Activated naive CD8-positive, alpha-beta T cell treated with anti-CD3 and anti-CD28 coated beads for 36 hours (primary cell): ENCODE measurements around the gene PIK3R1. TPM values are rescaled to one million over a fixed set of nuclear protein-coding genes. Genes with fewer than 3 reads are reported as not detected.

Experiments used
- DNase-seq: peaks from one replicate; pipeline ENCODE4 v3.0.0; 2021
- H3K27ac Mint-ChIP-seq: one replicate; pipeline ENCODE4 v1.8.0; 2022; ENCODE audit warnings: mild to moderate bottlenecking, moderate library complexity, mixed read lengths
- H3K27me3 Mint-ChIP-seq: one replicate; pipeline ENCODE4 v1.8.0; 2022; ENCODE audit warnings: mild to moderate bottlenecking, mixed read lengths
- H3K36me3 Mint-ChIP-seq: one replicate; pipeline ENCODE4 v1.8.0; 2021; ENCODE audit warnings: mild to moderate bottlenecking, mixed read lengths
- H3K4me1 Mint-ChIP-seq: one replicate; pipeline ENCODE4 v1.8.0; 2021; ENCODE audit warnings: mixed read lengths
- H3K4me3 Mint-ChIP-seq: one replicate; pipeline ENCODE4 v1.8.0; 2022; ENCODE audit warnings: mild to moderate bottlenecking, moderate library complexity, mixed read lengths
- H3K9me3 Mint-ChIP-seq: one replicate; pipeline ENCODE4 v1.8.0; 2022; ENCODE audit warnings: mixed read lengths
- total RNA-seq, 2 experiments: library from RNA; stranded (reverse); gene quantifications; one replicate each; pipeline ENCODE4 v1.2.3, GENCODE V29; 2021

PIK3R1 gene
- total RNA-seq, 2 experiments from 2014 or later = 39.7 to 41.6 TPM

DNA sequence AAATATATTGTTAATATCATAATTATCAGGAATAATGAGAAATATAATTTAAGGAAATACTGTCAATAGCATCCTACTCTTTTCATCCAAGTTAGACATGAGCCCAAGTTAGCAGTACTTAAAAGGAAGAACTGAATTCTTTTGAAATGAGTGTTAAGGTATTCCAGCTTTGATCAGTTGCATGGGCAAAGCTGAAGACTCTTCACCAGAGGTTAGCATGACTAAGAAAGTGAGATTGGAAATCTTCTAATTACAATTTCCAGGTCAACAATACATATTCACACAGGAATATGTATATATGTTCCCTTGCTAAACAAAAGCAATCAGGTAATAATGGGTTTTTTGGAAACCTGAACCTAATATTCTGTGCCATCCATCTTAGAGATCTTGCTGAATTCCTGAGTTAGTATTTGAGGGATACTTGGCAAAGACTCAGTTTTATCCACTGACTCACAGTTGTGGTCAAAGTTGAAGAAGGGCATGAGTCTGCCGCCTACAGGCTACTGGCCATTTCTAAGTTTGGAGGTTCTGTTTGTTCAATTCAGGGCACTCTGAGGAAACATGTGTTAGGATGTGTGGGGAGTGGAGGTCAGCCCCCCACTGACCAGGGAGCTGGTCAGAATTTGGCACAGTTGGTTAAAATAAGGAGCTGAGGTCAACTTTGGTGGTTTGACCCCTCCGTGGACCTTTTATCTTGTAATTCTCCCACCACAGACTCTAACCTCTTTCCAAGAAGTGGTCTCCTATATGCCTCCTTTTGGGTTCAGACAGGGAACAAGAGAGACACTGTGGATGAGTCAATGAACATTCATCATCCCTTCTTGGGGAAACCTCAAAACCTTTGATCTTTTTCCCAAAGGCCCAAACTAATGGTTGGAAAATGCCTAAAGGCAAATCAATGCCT lies 118.3 kb downstream of the PIK3R1 start:
- no peaks in the 10 kb centered on the region for H3K27me3 Mint-ChIP-seq
- H3K4me1 Mint-ChIP-seq = peaks cover 3% of the 10 kb centered on the region
- H3K4me3 Mint-ChIP-seq = no peak overlapping the region
- no peak overlapping the region for H3K27ac Mint-ChIP-seq
- no peak for DNase-seq
- H3K36me3 Mint-ChIP-seq = no peaks in the 10 kb centered on the region
- H3K9me3 Mint-ChIP-seq = no peaks in the 10 kb centered on the region

DNA sequence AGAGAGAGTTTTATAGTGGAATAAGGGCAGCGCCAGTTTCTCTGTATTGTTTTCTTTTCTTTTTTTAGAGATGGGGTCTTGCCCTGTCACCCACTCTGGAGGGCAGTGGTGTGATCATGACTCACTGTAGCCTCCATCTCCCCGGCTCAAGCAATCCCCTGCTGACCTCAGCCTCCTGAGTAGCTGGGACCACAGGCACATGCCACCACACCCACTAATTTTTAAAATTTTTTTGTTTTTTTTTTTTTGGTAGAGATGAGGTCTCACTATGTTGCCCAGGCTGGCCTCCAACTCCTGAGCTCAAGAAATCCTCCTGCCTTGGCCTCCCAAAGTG lies 119.0 kb downstream of the PIK3R1 start:
- no peaks in the 10 kb centered on the region for H3K9me3 Mint-ChIP-seq
- H3K27ac Mint-ChIP-seq = no peak overlapping the region
- H3K4me3 Mint-ChIP-seq = no peak overlapping the region
- H3K27me3 Mint-ChIP-seq = no peaks in the 10 kb centered on the region
- DNase-seq = no peak
- peaks cover 3% of the 10 kb centered on the region for H3K4me1 Mint-ChIP-seq
- no peaks in the 10 kb centered on the region for H3K36me3 Mint-ChIP-seq

GRCh38 chr5:68335075-68335474 lies 119.5 kb downstream of the PIK3R1 start:
- no peak for DNase-seq
- Mint-ChIP-seq H3K27me3 (no peaks in the 10 kb centered on the region), H3K36me3 (no peaks in the 10 kb centered on the region), H3K27ac (no peak overlapping the region), H3K4me3 (no peak overlapping the region), H3K4me1 (peaks cover 3% of the 10 kb centered on the region), H3K9me3 (no peaks in the 10 kb centered on the region)

- Mint-ChIP-seq H3K27ac (no peak overlapping the region), H3K36me3 (no peaks in the 10 kb centered on the region), H3K27me3 (no peaks in the 10 kb centered on the region), H3K4me1 (peaks cover 1% of the 10 kb centered on the region), H3K9me3 (no peaks in the 10 kb centered on the region), H3K4me3 (no peak overlapping the region)
- no peak for DNase-seq
Observed at GRCh38 chr5:68336200-68336599, 120.6 kb downstream of the PIK3R1 start.

DNA sequence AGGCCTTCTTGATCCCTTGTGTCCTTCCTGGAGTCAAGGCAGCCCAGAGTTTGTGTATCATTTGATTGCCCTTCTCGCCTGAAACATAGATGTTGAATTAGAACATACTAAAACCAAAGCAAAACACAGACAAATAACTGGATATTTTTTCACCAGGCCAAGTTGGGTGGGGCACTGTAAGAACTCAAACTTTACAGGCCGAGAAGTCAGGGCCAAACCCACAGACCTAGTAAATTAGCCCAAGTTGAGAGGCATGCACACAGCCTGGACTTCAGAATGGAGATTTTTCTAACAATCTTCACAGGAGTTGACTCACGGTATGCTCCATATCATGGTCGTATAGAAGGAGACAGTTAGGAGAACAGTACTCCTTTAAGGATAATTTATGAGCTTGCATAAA lies 121.7 kb downstream of the PIK3R1 start:
- no peak overlapping the region for H3K27ac Mint-ChIP-seq
- H3K27me3 Mint-ChIP-seq = no peaks in the 10 kb centered on the region
- no peak for DNase-seq
- peaks cover under 1% of the 10 kb centered on the region for H3K4me1 Mint-ChIP-seq
- no peaks in the 10 kb centered on the region for H3K36me3 Mint-ChIP-seq
- no peaks in the 10 kb centered on the region for H3K9me3 Mint-ChIP-seq
- no peak overlapping the region for H3K4me3 Mint-ChIP-seq

DNA sequence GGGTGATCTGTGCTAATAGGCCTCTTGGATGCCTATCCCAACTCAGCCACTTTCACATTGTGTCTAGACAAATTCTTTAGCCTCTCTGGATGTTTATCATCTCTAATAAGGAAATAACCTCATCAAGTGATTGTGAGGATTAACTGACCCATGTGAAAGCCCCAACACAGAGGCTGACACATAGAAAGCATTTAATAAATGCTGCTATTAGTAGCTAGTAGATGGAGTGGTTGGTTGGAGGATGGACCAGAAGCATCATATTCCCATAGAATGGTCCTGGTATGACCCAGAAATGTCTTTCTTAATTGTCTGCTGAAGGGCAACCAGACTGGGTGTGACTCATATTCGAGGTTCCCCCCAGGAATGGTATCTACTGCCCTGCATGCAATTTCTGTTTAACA lies 124.4 kb downstream of the PIK3R1 start:
- Mint-ChIP-seq H3K27ac (no peak overlapping the region), H3K4me3 (no peak overlapping the region), H3K36me3 (no peaks in the 10 kb centered on the region), H3K27me3 (no peaks in the 10 kb centered on the region), H3K9me3 (no peaks in the 10 kb centered on the region), H3K4me1 (peaks cover 24% of the 10 kb centered on the region)
- DNase-seq = no peak

- no peak for DNase-seq
- Mint-ChIP-seq H3K27me3 (no peaks in the 10 kb centered on the region), H3K36me3 (no peaks in the 10 kb centered on the region), H3K27ac (no peak overlapping the region), H3K9me3 (no peaks in the 10 kb centered on the region), H3K4me3 (no peak overlapping the region), H3K4me1 (peaks cover 29% of the 10 kb centered on the region)
Observed at GRCh38 chr5:68341006-68341405, 125.5 kb downstream of the PIK3R1 start.

DNA sequence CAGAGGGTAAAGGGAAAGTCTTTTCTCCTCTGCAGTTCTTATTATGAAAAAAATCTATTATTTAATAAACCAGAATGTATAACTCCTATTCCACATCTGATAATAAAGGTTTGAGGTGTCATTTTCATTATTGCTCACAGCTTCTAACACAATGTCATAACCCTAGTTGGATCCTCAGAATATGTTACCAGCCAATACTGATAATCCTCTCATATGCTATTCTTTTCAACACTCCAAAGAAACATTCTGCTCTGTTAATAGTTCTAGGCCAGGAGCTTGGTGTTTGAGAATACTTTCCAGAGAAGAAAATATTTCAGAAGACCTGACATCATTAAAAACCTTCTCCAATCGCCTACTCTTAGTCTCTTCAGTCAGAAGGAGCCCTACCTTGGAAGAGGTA lies 127.1 kb downstream of the PIK3R1 start:
- no peak for DNase-seq
- H3K27me3 Mint-ChIP-seq = no peaks in the 10 kb centered on the region
- no peak overlapping the region for H3K27ac Mint-ChIP-seq
- no peaks in the 10 kb centered on the region for H3K36me3 Mint-ChIP-seq
- H3K4me1 Mint-ChIP-seq = peaks cover 29% of the 10 kb centered on the region
- H3K4me3 Mint-ChIP-seq = no peak overlapping the region
- H3K9me3 Mint-ChIP-seq = peaks cover 6% of the 10 kb centered on the region

GRCh38 chr5:68343421-68343826 lies 127.9 kb downstream of the PIK3R1 start:
- peaks cover 29% of the 10 kb centered on the region for H3K4me1 Mint-ChIP-seq
- H3K36me3 Mint-ChIP-seq = no peaks in the 10 kb centered on the region
- H3K9me3 Mint-ChIP-seq = peaks cover 11% of the 10 kb centered on the region
- no peak overlapping the region for H3K4me3 Mint-ChIP-seq
- DNase-seq = peak; percentile 22
- H3K27ac Mint-ChIP-seq = no peak overlapping the region
- H3K27me3 Mint-ChIP-seq = no peaks in the 10 kb centered on the region

- H3K27me3 Mint-ChIP-seq = no peaks in the 10 kb centered on the region
- no peaks in the 10 kb centered on the region for H3K36me3 Mint-ChIP-seq
- H3K4me3 Mint-ChIP-seq = no peak overlapping the region
- peaks cover 11% of the 10 kb centered on the region for H3K9me3 Mint-ChIP-seq
- DNase-seq = peak; percentile 8
- peaks cover 29% of the 10 kb centered on the region for H3K4me1 Mint-ChIP-seq
- peak overlapping the region; percentile 27 for H3K27ac Mint-ChIP-seq
Observed at GRCh38 chr5:68344447-68345111, 129.0 kb downstream of the PIK3R1 start.

GRCh38 chr5:68345171-68345570 lies 129.6 kb downstream of the PIK3R1 start:
- no peak for DNase-seq
- Mint-ChIP-seq H3K27me3 (no peaks in the 10 kb centered on the region), H3K4me1 (peaks cover 29% of the 10 kb centered on the region), H3K4me3 (no peak overlapping the region), H3K9me3 (peaks cover 11% of the 10 kb centered on the region), H3K27ac (no peak overlapping the region), H3K36me3 (no peaks in the 10 kb centered on the region)

DNA sequence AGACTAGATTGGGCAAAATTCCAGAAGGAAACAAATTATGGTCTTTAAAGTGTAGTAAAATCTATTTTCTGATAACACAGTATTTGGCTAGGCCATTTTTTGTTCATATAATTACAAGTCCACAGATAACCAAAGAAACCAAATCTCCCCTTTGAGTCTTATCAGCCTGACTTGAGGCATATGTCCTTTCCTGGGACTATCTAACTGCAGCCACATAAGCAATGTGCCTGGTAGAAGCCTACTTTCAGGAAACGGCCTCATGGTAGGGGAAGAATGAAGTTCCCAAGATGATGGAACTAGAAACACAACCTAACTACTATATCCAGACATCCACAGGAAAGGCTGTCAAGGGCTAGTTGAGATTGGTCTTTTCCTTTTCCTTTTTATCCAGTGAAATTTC lies 130.0 kb downstream of the PIK3R1 start:
- Mint-ChIP-seq H3K36me3 (no peaks in the 10 kb centered on the region), H3K4me3 (no peak overlapping the region)

GRCh38 chr5:68347536-68347935 lies 132.0 kb downstream of the PIK3R1 start:
- Mint-ChIP-seq H3K27ac (no peak overlapping the region), H3K9me3 (peaks cover 11% of the 10 kb centered on the region), H3K36me3 (no peaks in the 10 kb centered on the region), H3K4me3 (no peak overlapping the region), H3K27me3 (no peaks in the 10 kb centered on the region), H3K4me1 (peaks cover 25% of the 10 kb centered on the region)
- no peak for DNase-seq

More for the DNA sequence above, 130.0 kb downstream of the PIK3R1 start:
- no peak for DNase-seq
- Mint-ChIP-seq H3K27me3 (no peaks in the 10 kb centered on the region), H3K27ac (no peak overlapping the region), H3K4me1 (peaks cover 29% of the 10 kb centered on the region), H3K9me3 (peaks cover 11% of the 10 kb centered on the region)

DNA sequence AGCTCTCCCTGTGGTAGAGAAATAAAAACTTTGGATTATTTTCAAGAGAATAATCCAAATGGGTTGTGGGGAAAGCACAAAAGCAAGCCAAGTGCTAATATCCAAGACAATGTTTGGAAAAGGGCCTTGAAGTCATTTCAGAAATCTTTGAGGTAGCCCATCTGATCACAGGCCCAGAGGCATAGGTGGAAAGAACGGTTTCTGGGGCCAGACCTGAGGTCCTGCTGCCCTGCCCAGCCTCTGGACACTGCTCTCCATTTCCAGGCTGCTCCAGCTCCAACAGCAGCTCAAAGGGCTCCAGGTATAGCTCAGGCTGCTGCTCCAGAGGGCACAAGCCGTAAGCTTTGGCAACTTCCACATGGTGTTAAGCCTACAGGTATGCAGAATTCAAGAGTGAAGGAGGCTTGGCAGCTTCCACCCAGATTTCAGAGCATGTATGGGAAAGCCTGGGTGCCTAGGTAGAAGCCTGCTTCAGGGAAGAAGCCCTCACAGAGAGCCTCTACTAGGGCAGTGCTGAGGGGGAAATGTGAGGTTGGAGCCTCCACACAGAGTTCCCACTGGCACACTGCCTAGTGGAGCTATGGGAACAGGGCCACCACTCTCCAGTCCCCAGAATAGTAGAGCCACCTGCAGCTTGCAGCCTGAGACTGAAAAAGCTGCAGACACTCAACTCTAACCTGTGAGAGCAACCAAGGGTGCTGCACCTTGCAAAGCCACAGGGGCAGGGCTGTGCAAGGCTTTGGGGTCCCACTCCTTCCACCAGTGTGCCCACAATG lies 133.1 kb downstream of the PIK3R1 start:
- H3K27me3 Mint-ChIP-seq = no peaks in the 10 kb centered on the region
- no peaks in the 10 kb centered on the region for H3K36me3 Mint-ChIP-seq
- no peak overlapping the region for H3K4me3 Mint-ChIP-seq
- H3K9me3 Mint-ChIP-seq = peaks cover 11% of the 10 kb centered on the region
- no peak for DNase-seq
- no peak overlapping the region for H3K27ac Mint-ChIP-seq
- peaks cover 17% of the 10 kb centered on the region for H3K4me1 Mint-ChIP-seq

GRCh38 chr5:68350176-68350575 lies 134.6 kb downstream of the PIK3R1 start:
- Mint-ChIP-seq H3K27me3 (no peaks in the 10 kb centered on the region), H3K9me3 (peaks cover 11% of the 10 kb centered on the region), H3K27ac (no peak overlapping the region), H3K36me3 (no peaks in the 10 kb centered on the region), H3K4me3 (no peak overlapping the region), H3K4me1 (peaks cover 2% of the 10 kb centered on the region)
- no peak for DNase-seq
